ENCODE measurements around the gene GSG1. TPM values are rescaled to one million over a fixed set of nuclear protein-coding genes. Genes with fewer than 3 reads are reported as not detected.

GSG1 gene
- total RNA-seq, 1 donor from 2014 or later = not detected

GRCh38 chr12:13112968-13113367 is 9.5 kb upstream of the GSG1 start:
- H3K36me3 Mint-ChIP-seq (ENCODE audit: unreplicated experiment) = peaks cover 9% of the 10 kb centered on the region
- H3K27ac Mint-ChIP-seq (ENCODE audit: unreplicated experiment) = no peak overlapping the region
- H3K4me1 Mint-ChIP-seq (ENCODE audit: low read depth, unreplicated experiment) = peaks cover 9% of the 10 kb centered on the region
- H3K27me3 Mint-ChIP-seq (ENCODE audit: unreplicated experiment) = no peaks in the 10 kb centered on the region
- no peak for TF ChIP-seq CTCF (IDR thresholded peaks at IDR 0.05; ENCODE audit: partially characterized antibody, unreplicated experiment)
- H3K9me3 Mint-ChIP-seq (ENCODE audit: unreplicated experiment) = peaks cover 2% of the 10 kb centered on the region
- H3K4me3 Mint-ChIP-seq (ENCODE audit: unreplicated experiment) = no peak overlapping the region
- DNase-seq = no peak

- Mint-ChIP-seq H3K27me3 (ENCODE audit: unreplicated experiment) (no peaks in the 10 kb centered on the region), H3K4me1 (ENCODE audit: low read depth, unreplicated experiment) (peaks cover 4% of the 10 kb centered on the region), H3K9me3 (ENCODE audit: unreplicated experiment) (peaks cover 2% of the 10 kb centered on the region), H3K36me3 (ENCODE audit: unreplicated experiment) (peaks cover 5% of the 10 kb centered on the region), H3K4me3 (ENCODE audit: unreplicated experiment) (no peak overlapping the region), H3K27ac (ENCODE audit: unreplicated experiment) (no peak overlapping the region)
- no peak for TF ChIP-seq CTCF (IDR thresholded peaks at IDR 0.05; ENCODE audit: partially characterized antibody, unreplicated experiment)
- DNase-seq = no peak
Observed at GRCh38 chr12:13106666-13107065, 3.2 kb upstream of the GSG1 start.

GRCh38 chr12:13105781-13106180 is 2.3 kb upstream of the GSG1 start:
- Mint-ChIP-seq H3K4me3 (ENCODE audit: unreplicated experiment) (no peak overlapping the region), H3K9me3 (ENCODE audit: unreplicated experiment) (peaks cover 2% of the 10 kb centered on the region), H3K27ac (ENCODE audit: unreplicated experiment) (no peak overlapping the region), H3K36me3 (ENCODE audit: unreplicated experiment) (peaks cover 5% of the 10 kb centered on the region), H3K4me1 (ENCODE audit: low read depth, unreplicated experiment) (peaks cover 3% of the 10 kb centered on the region), H3K27me3 (ENCODE audit: unreplicated experiment) (no peaks in the 10 kb centered on the region)
- no peak for TF ChIP-seq CTCF (IDR thresholded peaks at IDR 0.05; ENCODE audit: partially characterized antibody, unreplicated experiment)
- no peak for DNase-seq

GRCh38 chr12:13104409-13104808 is 942 bp upstream of the GSG1 start:
- H3K4me3 Mint-ChIP-seq (ENCODE audit: unreplicated experiment) = no peak overlapping the region
- H3K27me3 Mint-ChIP-seq (ENCODE audit: unreplicated experiment) = no peaks in the 10 kb centered on the region
- peaks cover 5% of the 10 kb centered on the region for H3K36me3 Mint-ChIP-seq (ENCODE audit: unreplicated experiment)
- H3K9me3 Mint-ChIP-seq (ENCODE audit: unreplicated experiment) = peaks cover 5% of the 10 kb centered on the region
- peaks cover 5% of the 10 kb centered on the region for H3K4me1 Mint-ChIP-seq (ENCODE audit: low read depth, unreplicated experiment)
- no peak for TF ChIP-seq CTCF (IDR thresholded peaks at IDR 0.05; ENCODE audit: partially characterized antibody, unreplicated experiment)
- no peak overlapping the region for H3K27ac Mint-ChIP-seq (ENCODE audit: unreplicated experiment)
- no peak for DNase-seq

- Mint-ChIP-seq H3K36me3 (ENCODE audit: unreplicated experiment) (no peaks in the 10 kb centered on the region), H3K9me3 (ENCODE audit: unreplicated experiment) (peaks cover 7% of the 10 kb centered on the region), H3K4me3 (ENCODE audit: unreplicated experiment) (peak overlapping the region; percentile 53), H3K27ac (ENCODE audit: unreplicated experiment) (no peak overlapping the region), H3K4me1 (ENCODE audit: low read depth, unreplicated experiment) (peaks cover 18% of the 10 kb centered on the region), H3K27me3 (ENCODE audit: unreplicated experiment) (peaks cover 3% of the 10 kb centered on the region)
- no peak for DNase-seq
- no peak for TF ChIP-seq CTCF (IDR thresholded peaks at IDR 0.05; ENCODE audit: partially characterized antibody, unreplicated experiment)
Observed at GRCh38 chr12:13102461-13103195, 839 bp downstream of the GSG1 start.
